Measurements from ENCODE around the gene RAD54L. TPM values are rescaled to one million over a fixed set of nuclear protein-coding genes. Genes with fewer than 3 reads are reported as not detected.

The RAD54L gene
- total and polyA plus RNA-seq, 2 experiments from 2014 or later, result 4.2 to 6.2 TPM

DNA sequence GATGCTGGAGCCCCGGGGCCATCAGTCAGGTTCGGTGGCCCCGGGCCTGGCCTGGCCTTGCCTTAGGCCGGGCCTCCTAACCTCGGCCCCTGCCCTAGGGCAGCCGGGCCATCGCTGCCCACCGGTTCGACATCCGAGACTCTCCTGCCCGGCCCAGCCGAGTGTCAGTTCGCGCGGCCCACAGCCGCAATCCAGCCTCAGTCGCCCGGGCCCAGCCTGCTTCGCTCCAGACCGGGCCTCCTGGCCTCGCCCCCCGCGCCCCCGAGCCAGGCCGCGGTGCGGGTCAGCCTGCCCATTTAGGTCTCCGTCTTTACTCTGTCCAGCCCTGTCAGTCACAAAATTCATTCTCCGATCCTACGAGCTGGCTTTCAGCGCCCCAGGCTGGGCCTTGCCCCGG, 55.1 kb downstream of the RAD54L start:
- DNase-seq (ENCODE audit: low spot score), result peak; percentile 55
- no peaks in the 10 kb centered on the region for H3K36me3 ChIP-seq (replicated peaks; ENCODE audit: insufficient read depth, low read depth)
- no peaks in the 10 kb centered on the region for H3K27me3 ChIP-seq
- TF ChIP-seq EZH2 (IDR thresholded peaks at IDR 0.05; ENCODE audit: borderline replicate concordance) (no peak), EZH2phosphoT487 (IDR thresholded peaks at IDR 0.05; ENCODE audit: low read depth, severe bottlenecking, unreplicated experiment) (no peak)
- TF ChIP-seq, protein P1, sequence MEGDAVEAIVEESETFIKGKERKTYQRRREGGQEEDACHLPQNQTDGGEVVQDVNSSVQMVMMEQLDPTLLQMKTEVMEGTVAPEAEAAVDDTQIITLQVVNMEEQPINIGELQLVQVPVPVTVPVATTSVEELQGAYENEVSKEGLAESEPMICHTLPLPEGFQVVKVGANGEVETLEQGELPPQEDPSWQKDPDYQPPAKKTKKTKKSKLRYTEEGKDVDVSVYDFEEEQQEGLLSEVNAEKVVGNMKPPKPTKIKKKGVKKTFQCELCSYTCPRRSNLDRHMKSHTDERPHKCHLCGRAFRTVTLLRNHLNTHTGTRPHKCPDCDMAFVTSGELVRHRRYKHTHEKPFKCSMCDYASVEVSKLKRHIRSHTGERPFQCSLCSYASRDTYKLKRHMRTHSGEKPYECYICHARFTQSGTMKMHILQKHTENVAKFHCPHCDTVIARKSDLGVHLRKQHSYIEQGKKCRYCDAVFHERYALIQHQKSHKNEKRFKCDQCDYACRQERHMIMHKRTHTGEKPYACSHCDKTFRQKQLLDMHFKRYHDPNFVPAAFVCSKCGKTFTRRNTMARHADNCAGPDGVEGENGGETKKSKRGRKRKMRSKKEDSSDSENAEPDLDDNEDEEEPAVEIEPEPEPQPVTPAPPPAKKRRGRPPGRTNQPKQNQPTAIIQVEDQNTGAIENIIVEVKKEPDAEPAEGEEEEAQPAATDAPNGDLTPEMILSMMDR (IDR thresholded peaks at IDR 0.05; ENCODE audit: poor library complexity), result no peak
- H4K20me1 ChIP-seq (ENCODE audit: insufficient read depth, poor library complexity, severe bottlenecking), result peaks cover 53% of the 10 kb centered on the region
- no peaks in the 10 kb centered on the region for H3K9me3 ChIP-seq (ENCODE audit: low read depth)
- H3K27ac ChIP-seq, result peak overlapping the region; percentile 99
- peaks cover 92% of the 10 kb centered on the region for H3K79me2 ChIP-seq
- H2AFZ ChIP-seq, result peak overlapping the region; percentile 65
- peak overlapping the region; percentile 87 for H3K4me3 ChIP-seq
- 2% methylated on average over 24 of the region's 32 CpGs for WGBS (ENCODE audit: low lambda C conversion rate, missing lambda C conversion rate)
- peak overlapping the region; percentile 85 for H3K4me2 ChIP-seq
- no peaks in the 10 kb centered on the region for H3K9me2 ChIP-seq (replicated peaks; ENCODE audit: insufficient read depth)
- peaks cover 27% of the 10 kb centered on the region for H3K4me1 ChIP-seq (ENCODE audit: insufficient read depth)

- Histone ChIP-seq H3K4me3 (peak within 1 kb of the TSS; percentile 87), H3K27ac (peak within 1 kb of the TSS; percentile 99), H3K4me2 (peak within 1 kb of the TSS; percentile 85), H4K20me1 (ENCODE audit: insufficient read depth, poor library complexity, severe bottlenecking) (peaks cover 53% of the 10 kb centered on the region), H3K36me3 (replicated peaks; ENCODE audit: insufficient read depth, low read depth) (no peaks in the 10 kb centered on the region), H2AFZ (peak within 1 kb of the TSS; percentile 65), H3K27me3 (no peaks in the 10 kb centered on the region), H3K9me2 (replicated peaks; ENCODE audit: insufficient read depth) (no peaks in the 10 kb centered on the region), H3K9me3 (ENCODE audit: low read depth) (no peaks in the 10 kb centered on the region), H3K79me2 (peaks cover 92% of the 10 kb centered on the region), H3K4me1 (ENCODE audit: insufficient read depth) (peaks cover 25% of the 10 kb centered on the region)
- TF ChIP-seq EZH2 (IDR thresholded peaks at IDR 0.05; ENCODE audit: borderline replicate concordance) (no peak), EZH2phosphoT487 (IDR thresholded peaks at IDR 0.05; ENCODE audit: low read depth, severe bottlenecking, unreplicated experiment) (no peak)
- TF ChIP-seq, protein P1 (IDR thresholded peaks at IDR 0.05; ENCODE audit: poor library complexity), result no peak
- under 1% methylated on average over 52 of the region's 61 CpGs for WGBS (ENCODE audit: low lambda C conversion rate, missing lambda C conversion rate)
- peak; percentile 97 for DNase-seq (ENCODE audit: low spot score)
Measured at GRCh38 chr1:46303038-46303871, 55.7 kb downstream of the RAD54L start, which contains the start of the genes LRRC41 and UQCRH. TSS of gene LRRC41 (minus strand) at chr1:46303616. CDS start at chr1:46303322, 294 bp downstream. TSS of gene UQCRH (plus strand) at chr1:46303698. CDS start at chr1:46303767, 69 bp downstream.

- no peaks in the 10 kb centered on the region for H3K27me3 ChIP-seq
- H3K79me2 ChIP-seq, result peaks cover 92% of the 10 kb centered on the region
- peaks cover 52% of the 10 kb centered on the region for H4K20me1 ChIP-seq (ENCODE audit: insufficient read depth, poor library complexity, severe bottlenecking)
- H3K9me2 ChIP-seq (replicated peaks; ENCODE audit: insufficient read depth), result no peaks in the 10 kb centered on the region
- peaks cover 19% of the 10 kb centered on the region for H3K4me1 ChIP-seq (ENCODE audit: insufficient read depth)
- H3K4me2 ChIP-seq, result peak overlapping the region; percentile 85
- H3K4me3 ChIP-seq, result peak overlapping the region; percentile 56
- 1% methylated on average over 14 of the region's 14 CpGs for WGBS (ENCODE audit: low lambda C conversion rate, missing lambda C conversion rate)
- H3K9me3 ChIP-seq (ENCODE audit: low read depth), result no peaks in the 10 kb centered on the region
- TF ChIP-seq EZH2phosphoT487 (IDR thresholded peaks at IDR 0.05; ENCODE audit: low read depth, severe bottlenecking, unreplicated experiment), result no peak
- TF ChIP-seq, protein P1 (IDR thresholded peaks at IDR 0.05; ENCODE audit: poor library complexity), result no peak
- H3K36me3 ChIP-seq (replicated peaks; ENCODE audit: insufficient read depth, low read depth), result no peaks in the 10 kb centered on the region
- peak overlapping the region; percentile 99 for H3K27ac ChIP-seq
- no peak for DNase-seq (ENCODE audit: low spot score)
- peak overlapping the region; percentile 9 for H2AFZ ChIP-seq
Measured at GRCh38 chr1:46303872-46304326, 56.3 kb downstream of the RAD54L start.

Data from hepatocyte (in vitro differentiated cells).